Skeletal muscle satellite cell (primary cell): ENCODE measurements around the gene ABCC1.

Experiments used
- H3K27me3 ChIP-seq: 2 replicates; pipeline ENCODE4 v1.7.0; 2013; ENCODE audit warnings: low read length; ENCODE audit not compliant: control insufficient read depth, insufficient read depth
- H3K36me3 ChIP-seq: 2 replicates; pipeline ENCODE4 v1.7.0; 2013; ENCODE audit warnings: mild to moderate bottlenecking, control low read depth, low read length; ENCODE audit not compliant: insufficient read depth
- H3K4me1 ChIP-seq: 2 replicates; pipeline ENCODE4 v1.7.0; 2013; ENCODE audit warnings: low read length; ENCODE audit not compliant: control insufficient read depth, insufficient read depth
- H3K4me2 ChIP-seq: 2 replicates; pipeline ENCODE4 v1.7.0; 2013; ENCODE audit warnings: mild to moderate bottlenecking, low read length
- H3K4me3 ChIP-seq: 2 replicates; pipeline ENCODE4 v1.7.0; 2013; ENCODE audit warnings: low read length
- H3K9ac ChIP-seq: 2 replicates; pipeline ENCODE4 v1.7.0; 2013; ENCODE audit warnings: mild to moderate bottlenecking, low read depth, low read length, moderate library complexity
- H3K9me3 ChIP-seq: replicated peaks from 2 replicates; pipeline ENCODE4 v1.7.0; 2013; ENCODE audit warnings: mild to moderate bottlenecking, control low read depth, low read length

The ABCC1 gene

GRCh38 chr16:16127469-16128116, 178.2 kb downstream of the ABCC1 start:
- no peaks in the 10 kb centered on the region for H3K27me3 ChIP-seq
- H3K36me3 ChIP-seq = peaks cover 58% of the 10 kb centered on the region
- H3K4me2 ChIP-seq = no peak overlapping the region

GRCh38 chr16:16131204-16131603, 181.8 kb downstream of the ABCC1 start:
- Histone ChIP-seq H3K9me3 (no peaks in the 10 kb centered on the region), H3K4me3 (no peak overlapping the region), H3K4me1 (no peaks in the 10 kb centered on the region), H3K27me3 (no peaks in the 10 kb centered on the region), H3K4me2 (no peak overlapping the region), H3K9ac (no peak overlapping the region), H3K36me3 (peaks cover 53% of the 10 kb centered on the region)

More at GRCh38 chr16:16127469-16128116, 178.2 kb downstream of the ABCC1 start:
- Histone ChIP-seq H3K4me1 (no peaks in the 10 kb centered on the region), H3K4me3 (no peak overlapping the region), H3K9me3 (no peaks in the 10 kb centered on the region), H3K9ac (no peak overlapping the region)

GRCh38 chr16:16131659-16132058, 182.2 kb downstream of the ABCC1 start:
- Histone ChIP-seq H3K9me3 (no peaks in the 10 kb centered on the region), H3K9ac (no peak overlapping the region), H3K27me3 (no peaks in the 10 kb centered on the region), H3K4me3 (no peak overlapping the region), H3K36me3 (peaks cover 57% of the 10 kb centered on the region), H3K4me2 (no peak overlapping the region), H3K4me1 (no peaks in the 10 kb centered on the region)

GRCh38 chr16:16133943-16134604, 184.7 kb downstream of the ABCC1 start:
- Histone ChIP-seq H3K9ac (no peak overlapping the region), H3K9me3 (no peaks in the 10 kb centered on the region), H3K27me3 (no peaks in the 10 kb centered on the region), H3K4me1 (no peaks in the 10 kb centered on the region), H3K4me3 (no peak overlapping the region), H3K36me3 (peaks cover 71% of the 10 kb centered on the region), H3K4me2 (no peak overlapping the region)

- H3K27me3 ChIP-seq = no peaks in the 10 kb centered on the region
- H3K4me1 ChIP-seq = no peaks in the 10 kb centered on the region
- peaks cover 83% of the 10 kb centered on the region for H3K36me3 ChIP-seq
- H3K9me3 ChIP-seq = no peaks in the 10 kb centered on the region
- no peak overlapping the region for H3K4me3 ChIP-seq
- H3K9ac ChIP-seq = no peak overlapping the region
- no peak overlapping the region for H3K4me2 ChIP-seq
Measured at GRCh38 chr16:16136588-16136987, 187.2 kb downstream of the ABCC1 start.

GRCh38 chr16:16137110-16137509, 187.7 kb downstream of the ABCC1 start:
- no peak overlapping the region for H3K4me3 ChIP-seq
- no peaks in the 10 kb centered on the region for H3K27me3 ChIP-seq
- no peaks in the 10 kb centered on the region for H3K4me1 ChIP-seq
- H3K9ac ChIP-seq = no peak overlapping the region
- no peaks in the 10 kb centered on the region for H3K9me3 ChIP-seq
- no peak overlapping the region for H3K4me2 ChIP-seq
- peaks cover 82% of the 10 kb centered on the region for H3K36me3 ChIP-seq

GRCh38 chr16:16138034-16138635, 188.7 kb downstream of the ABCC1 start:
- no peak overlapping the region for H3K9ac ChIP-seq
- H3K4me1 ChIP-seq = no peaks in the 10 kb centered on the region
- H3K36me3 ChIP-seq = peaks cover 84% of the 10 kb centered on the region
- no peaks in the 10 kb centered on the region for H3K9me3 ChIP-seq
- H3K4me3 ChIP-seq = no peak overlapping the region
- H3K27me3 ChIP-seq = no peaks in the 10 kb centered on the region
- no peak overlapping the region for H3K4me2 ChIP-seq

- H3K9ac ChIP-seq = no peak overlapping the region
- H3K4me3 ChIP-seq = no peak overlapping the region
- H3K36me3 ChIP-seq = peaks cover 82% of the 10 kb centered on the region
- no peak overlapping the region for H3K4me2 ChIP-seq
- no peaks in the 10 kb centered on the region for H3K4me1 ChIP-seq
- H3K9me3 ChIP-seq = no peaks in the 10 kb centered on the region
- H3K27me3 ChIP-seq = no peaks in the 10 kb centered on the region
Measured at GRCh38 chr16:16139061-16139460, 189.6 kb downstream of the ABCC1 start.

- Histone ChIP-seq H3K4me2 (no peak overlapping the region), H3K9ac (no peak overlapping the region), H3K4me3 (no peak overlapping the region), H3K9me3 (no peaks in the 10 kb centered on the region), H3K4me1 (no peaks in the 10 kb centered on the region), H3K27me3 (no peaks in the 10 kb centered on the region), H3K36me3 (peaks cover 79% of the 10 kb centered on the region)
Measured at GRCh38 chr16:16139806-16140205, 190.4 kb downstream of the ABCC1 start.

GRCh38 chr16:16140537-16140936, 191.1 kb downstream of the ABCC1 start:
- no peak overlapping the region for H3K4me3 ChIP-seq
- no peak overlapping the region for H3K4me2 ChIP-seq
- no peak overlapping the region for H3K9ac ChIP-seq
- H3K36me3 ChIP-seq = peaks cover 77% of the 10 kb centered on the region
- H3K4me1 ChIP-seq = no peaks in the 10 kb centered on the region
- H3K27me3 ChIP-seq = no peaks in the 10 kb centered on the region
- H3K9me3 ChIP-seq = no peaks in the 10 kb centered on the region

GRCh38 chr16:16141141-16141540, 191.7 kb downstream of the ABCC1 start:
- Histone ChIP-seq H3K4me3 (no peak overlapping the region), H3K36me3 (peaks cover 78% of the 10 kb centered on the region), H3K9me3 (no peaks in the 10 kb centered on the region), H3K4me2 (no peak overlapping the region), H3K9ac (no peak overlapping the region), H3K27me3 (no peaks in the 10 kb centered on the region), H3K4me1 (no peaks in the 10 kb centered on the region)
